Parathyroid adenoma (tissue), 2 donors: Measurements from ENCODE around the gene BDH1.

ENCODE experiments used
- H2AFZ ChIP-seq: fragments of 300-600 bp; sonication (generic); one replicate; pipeline ENCODE4 v1.7.0; 2017; ENCODE audit warnings: antibody characterized with exemption, mild to moderate bottlenecking
- H3K27ac ChIP-seq: fragments of 300-600 bp; sonication (generic); one replicate; pipeline ENCODE4 v1.7.0; 2017
- H3K27me3 ChIP-seq: fragments of 300-600 bp; sonication (generic); one replicate; pipeline ENCODE4 v1.7.0; 2017; ENCODE audit warnings: low read length; ENCODE audit not compliant: control insufficient read depth, insufficient read depth
- H3K36me3 ChIP-seq: fragments of 300-600 bp; sonication (generic); one replicate; pipeline ENCODE4 v1.7.0; 2017; ENCODE audit warnings: low read length; ENCODE audit not compliant: control insufficient read depth, insufficient read depth
- H3K4me1 ChIP-seq: fragments of 300-600 bp; sonication (generic); one replicate; pipeline ENCODE4 v1.7.0; 2017; ENCODE audit warnings: control low read depth
- H3K4me2 ChIP-seq: fragments of 300-600 bp; sonication (generic); one replicate; pipeline ENCODE4 v1.7.0; 2017; ENCODE audit warnings: low read length
- H3K4me3 ChIP-seq: fragments of 300-600 bp; sonication (generic); one replicate; pipeline ENCODE4 v1.7.0; 2017; ENCODE audit warnings: low read depth, low read length
- H3K79me2 ChIP-seq: fragments of 300-600 bp; sonication (generic); one replicate; pipeline ENCODE4 v1.7.0; 2017; ENCODE audit warnings: control low read depth
- H3K9ac ChIP-seq: fragments of 300-600 bp; sonication (generic); one replicate; pipeline ENCODE4 v1.7.0; 2017; ENCODE audit warnings: mild to moderate bottlenecking
- H3K9me3 ChIP-seq: fragments of 300-600 bp; sonication (generic); one replicate; pipeline ENCODE4 v1.7.0; 2017; ENCODE audit warnings: low read length; ENCODE audit not compliant: control insufficient read depth
- CTCF ChIP-seq: fragments of 300-600 bp; sonication (generic); IDR thresholded peaks from one replicate; pipeline ENCODE4 v1.7.0; 2017; ENCODE audit warnings: antibody characterized with exemption, mild to moderate bottlenecking
- donor health status: primary hyperparathyroidism.

Gene BDH1

GRCh38 chr3:197547306-197548011 is 8.3 kb downstream of the BDH1 start:
- Histone ChIP-seq H2AFZ (no peak overlapping the region), H3K9me3 (no peaks in the 10 kb centered on the region), H3K4me2 (no peak overlapping the region), H3K79me2 (no peaks in the 10 kb centered on the region), H3K27me3 (no peaks in the 10 kb centered on the region), H3K27ac (no peak overlapping the region), H3K9ac (no peak overlapping the region), H3K36me3 (no peaks in the 10 kb centered on the region), H3K4me3 (no peak overlapping the region), H3K4me1 (no peaks in the 10 kb centered on the region)
- no peak for TF ChIP-seq CTCF

- Histone ChIP-seq H3K27me3 (no peaks in the 10 kb centered on the region), H3K4me1 (no peaks in the 10 kb centered on the region), H2AFZ (no peak overlapping the region), H3K79me2 (no peaks in the 10 kb centered on the region), H3K27ac (no peak overlapping the region), H3K36me3 (no peaks in the 10 kb centered on the region), H3K9me3 (no peaks in the 10 kb centered on the region), H3K4me2 (no peak overlapping the region), H3K9ac (no peak overlapping the region), H3K4me3 (no peak overlapping the region)
- no peak for TF ChIP-seq CTCF
Observed at GRCh38 chr3:197546307-197547085, 9.3 kb downstream of the BDH1 start.

- Histone ChIP-seq H3K27me3 (no peaks in the 10 kb centered on the region), H3K36me3 (no peaks in the 10 kb centered on the region), H3K4me2 (no peak overlapping the region), H3K9me3 (no peaks in the 10 kb centered on the region), H3K4me1 (no peaks in the 10 kb centered on the region), H3K9ac (no peak overlapping the region), H3K79me2 (no peaks in the 10 kb centered on the region), H3K27ac (no peak overlapping the region), H2AFZ (no peak overlapping the region), H3K4me3 (no peak overlapping the region)
- no peak for TF ChIP-seq CTCF
Observed at GRCh38 chr3:197545571-197545970, 10.2 kb downstream of the BDH1 start.

- no peaks in the 10 kb centered on the region for H3K9me3 ChIP-seq
- H3K27me3 ChIP-seq, result no peaks in the 10 kb centered on the region
- no peak overlapping the region for H3K4me3 ChIP-seq
- no peak for TF ChIP-seq CTCF
- H3K4me2 ChIP-seq, result no peak overlapping the region
- H3K9ac ChIP-seq, result no peak overlapping the region
- no peaks in the 10 kb centered on the region for H3K79me2 ChIP-seq
- no peak overlapping the region for H3K27ac ChIP-seq
- no peaks in the 10 kb centered on the region for H3K36me3 ChIP-seq
- no peak overlapping the region for H2AFZ ChIP-seq
- H3K4me1 ChIP-seq, result no peaks in the 10 kb centered on the region
Observed at GRCh38 chr3:197545101-197545500, 10.7 kb downstream of the BDH1 start.
